ENCODE measurements around the gene MYO10. TPM values are rescaled to one million over a fixed set of nuclear protein-coding genes. Genes with fewer than 3 reads are reported as not detected.
"Not testable (repeated sequence)": the region's sequence is repeated elsewhere in the genome, so short reads cannot be mapped to it uniquely, and the experiment has no call there.

MYO10 gene
- polyA plus RNA-seq, 10 donors, result 19.9 to 38.1 (median 28.8) TPM

- DNase-seq, result no peak
These were observed 148.8 kb downstream of the MYO10 start for GRCh38 chr5:16787278-16787677.

GRCh38 chr5:16784843-16785791, 151.0 kb downstream of the MYO10 start:
- DNase-seq, result no peak

GRCh38 chr5:16784088-16784487, 152.0 kb downstream of the MYO10 start:
- peak in 1 of 3 donors; percentile 14 for DNase-seq

- no peak for DNase-seq
These were observed 154.1 kb downstream of the MYO10 start for GRCh38 chr5:16781828-16782626.

GRCh38 chr5:16780325-16780724, 155.8 kb downstream of the MYO10 start:
- no peak for DNase-seq

GRCh38 chr5:16777432-16777831, 158.7 kb downstream of the MYO10 start:
- no peak for DNase-seq

- DNase-seq, result no peak
These were observed 159.4 kb downstream of the MYO10 start for GRCh38 chr5:16776611-16777251.

- no peak for DNase-seq
These were observed 161.3 kb downstream of the MYO10 start for GRCh38 chr5:16774806-16775205.

- DNase-seq, result no peak
These were observed 162.1 kb downstream of the MYO10 start for GRCh38 chr5:16773991-16774390.

- DNase-seq, result no peak
These were observed 163.5 kb downstream of the MYO10 start for GRCh38 chr5:16772556-16772955.

GRCh38 chr5:16768184-16768583, 167.9 kb downstream of the MYO10 start:
- DNase-seq, result no peak

- no peak for DNase-seq
These were observed 172.9 kb downstream of the MYO10 start for GRCh38 chr5:16763211-16763610.

- no peak for DNase-seq
These were observed 176.8 kb downstream of the MYO10 start for GRCh38 chr5:16759147-16759773.

GRCh38 chr5:16757989-16758501, 178.0 kb downstream of the MYO10 start:
- no peak for DNase-seq

GRCh38 chr5:16757577-16757976, 178.5 kb downstream of the MYO10 start:
- not testable (repeated sequence) for DNase-seq

GRCh38 chr5:16757146-16757545, 178.9 kb downstream of the MYO10 start:
- DNase-seq, result no peak

GRCh38 chr5:16756692-16757091, 179.4 kb downstream of the MYO10 start:
- DNase-seq, result no peak

GRCh38 chr5:16755641-16756040, 180.4 kb downstream of the MYO10 start:
- no peak for DNase-seq

- DNase-seq, result no peak
These were observed 181.5 kb downstream of the MYO10 start for GRCh38 chr5:16754601-16755000.

GRCh38 chr5:16754086-16754485, 182.0 kb downstream of the MYO10 start:
- no peak for DNase-seq

- DNase-seq, result no peak
These were observed 185.6 kb downstream of the MYO10 start for GRCh38 chr5:16750445-16750844.

- DNase-seq, result no peak
These were observed 186.5 kb downstream of the MYO10 start for GRCh38 chr5:16749626-16750025.
